Measurements from ENCODE around the gene SYTL1.
A peak's percentile ranks its signal among the peaks of the same experiment; 100 is the strongest.

Gene SYTL1

DNA sequence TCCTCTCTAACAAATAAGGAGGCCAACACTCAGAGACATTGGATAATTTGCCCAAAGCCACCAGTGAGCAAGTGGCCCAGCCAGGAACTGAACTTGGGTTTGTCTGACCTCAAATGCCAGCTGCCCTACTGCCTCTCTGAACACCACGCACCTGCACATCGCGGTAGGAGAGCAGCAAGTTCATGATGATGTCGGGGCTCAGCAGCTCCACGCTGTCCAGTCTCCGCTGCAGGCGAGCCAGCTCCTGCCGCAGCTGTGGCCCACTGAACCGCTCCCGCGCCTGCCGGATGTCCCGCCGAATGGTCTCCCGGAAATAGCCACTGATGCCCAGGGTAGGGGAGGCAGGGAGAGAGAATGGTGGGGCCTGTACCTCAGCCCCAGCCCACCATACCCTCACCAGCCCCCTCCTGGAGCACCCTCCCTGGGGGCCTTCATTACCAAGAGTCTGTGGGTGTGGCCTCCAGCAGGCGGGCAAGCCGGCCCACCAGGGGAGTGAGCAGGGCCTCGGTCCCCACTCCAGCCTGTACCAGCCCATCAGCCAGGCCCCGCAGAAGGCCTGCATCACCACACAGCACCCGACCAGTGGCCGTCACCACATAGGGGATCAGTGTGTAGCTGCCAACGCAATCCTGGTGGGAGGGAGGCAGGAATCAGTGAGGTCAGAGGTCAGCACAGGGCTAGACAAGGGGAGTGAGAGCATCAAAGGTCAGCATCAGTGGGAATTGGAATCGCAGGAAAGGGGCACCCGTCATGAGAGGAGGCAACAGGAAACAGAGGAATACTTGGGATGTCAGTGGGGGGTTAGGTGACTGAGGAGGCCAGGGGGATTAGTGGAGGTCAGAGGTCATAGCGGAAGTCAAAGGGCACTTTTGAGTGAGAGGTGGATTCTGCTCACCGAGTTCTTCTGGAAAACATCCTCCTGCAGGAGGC is 22.2 kb downstream of the SYTL1 start:
- no peak for DNase-seq (ENCODE audit: low read depth, low spot score)

DNA sequence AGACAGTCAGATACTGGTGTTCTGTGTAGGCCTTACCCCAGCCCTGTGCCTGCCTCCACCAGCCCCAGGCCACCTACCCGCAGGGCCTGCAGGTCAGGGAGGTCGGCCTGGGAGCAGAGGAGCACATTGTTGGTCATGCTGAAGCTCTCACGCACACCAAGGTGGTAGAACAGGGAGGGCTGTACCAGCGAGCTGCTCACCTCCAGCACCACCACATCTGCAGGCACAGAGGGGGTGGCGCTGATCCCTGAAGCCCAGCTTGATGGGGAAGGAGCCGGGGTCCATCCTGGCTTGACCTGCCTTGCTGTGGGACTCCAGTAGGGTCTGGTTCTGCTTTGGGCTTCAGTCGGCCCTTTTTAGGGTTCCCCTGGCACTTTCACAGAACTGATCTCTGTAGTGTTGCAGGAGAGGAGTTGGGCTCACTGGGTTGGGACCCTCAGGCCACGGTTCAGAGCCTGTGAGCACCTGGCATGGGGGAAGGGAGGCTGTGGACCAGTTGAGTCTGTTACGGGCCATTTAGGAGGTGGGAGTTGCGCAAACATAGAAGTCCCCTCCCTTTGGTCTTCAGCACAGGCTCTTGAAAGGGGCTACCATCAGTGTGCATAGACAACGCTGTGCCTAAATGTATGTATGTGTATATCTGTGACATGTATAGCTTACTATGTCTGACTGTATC is 23.0 kb downstream of the SYTL1 start:
- DNase-seq (ENCODE audit: low read depth, low spot score) = no peak

GRCh38 chr1:27365372-27366112 is 23.7 kb downstream of the SYTL1 start:
- DNase-seq (ENCODE audit: low read depth, low spot score) = peak; percentile 95

- DNase-seq (ENCODE audit: low read depth, low spot score) = peak; percentile 90
Measured at GRCh38 chr1:27366113-27366410, 24.2 kb downstream of the SYTL1 start.

DNA sequence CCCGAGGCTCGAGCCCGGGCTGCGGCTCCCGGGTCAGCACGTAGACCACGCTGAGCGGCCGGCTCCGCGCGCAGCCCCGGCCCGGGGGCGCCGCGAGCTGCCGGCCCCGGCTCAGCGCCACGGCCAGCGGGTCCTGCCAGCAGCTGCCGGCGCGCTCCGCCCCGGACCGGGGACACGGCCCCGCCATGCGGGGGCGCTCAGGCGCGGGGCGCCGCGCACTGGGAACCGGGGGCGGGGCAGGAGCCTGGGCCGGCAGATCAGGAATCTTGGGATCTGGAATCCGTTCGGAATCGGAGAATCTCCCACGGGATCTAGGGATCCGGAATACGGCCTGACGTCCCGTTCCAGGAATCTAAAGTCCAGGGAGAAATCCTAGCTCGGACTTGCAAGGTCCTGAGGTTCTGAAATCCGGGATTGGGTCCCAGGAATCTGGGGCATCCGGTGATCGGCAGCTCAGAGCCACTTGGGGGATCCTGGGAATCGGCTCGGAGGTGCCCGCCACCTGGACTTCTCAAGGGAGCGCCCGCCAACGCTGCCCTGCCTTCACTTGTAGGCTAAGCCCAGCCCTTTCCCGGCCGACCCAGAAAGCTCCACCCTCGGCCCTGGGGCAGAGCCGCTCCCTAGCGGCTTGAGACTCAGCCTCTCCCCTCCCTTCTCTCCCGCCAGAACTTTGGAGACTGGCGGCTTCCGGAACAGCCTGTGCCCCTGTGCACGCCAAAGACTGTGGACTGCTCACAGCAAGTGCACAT is 24.8 kb downstream of the SYTL1 start, which contains the start of gene MAP3K6:
Gene MAP3K6 (minus strand): TSS at position 551 of the 749 bp plus-strand sequence. CDS start 364 bp downstream, at position 187.
- DNase-seq (ENCODE audit: low read depth, low spot score) = peak; percentile 88

GRCh38 chr1:27367160-27367650 is 25.4 kb downstream of the SYTL1 start:
- DNase-seq (ENCODE audit: low read depth, low spot score) = no peak

- DNase-seq (ENCODE audit: low read depth, low spot score) = no peak
Measured at GRCh38 chr1:27368869-27369582, 27.2 kb downstream of the SYTL1 start.

- DNase-seq (ENCODE audit: low read depth, low spot score) = no peak
Measured at GRCh38 chr1:27372022-27372807, 30.4 kb downstream of the SYTL1 start.

DNA sequence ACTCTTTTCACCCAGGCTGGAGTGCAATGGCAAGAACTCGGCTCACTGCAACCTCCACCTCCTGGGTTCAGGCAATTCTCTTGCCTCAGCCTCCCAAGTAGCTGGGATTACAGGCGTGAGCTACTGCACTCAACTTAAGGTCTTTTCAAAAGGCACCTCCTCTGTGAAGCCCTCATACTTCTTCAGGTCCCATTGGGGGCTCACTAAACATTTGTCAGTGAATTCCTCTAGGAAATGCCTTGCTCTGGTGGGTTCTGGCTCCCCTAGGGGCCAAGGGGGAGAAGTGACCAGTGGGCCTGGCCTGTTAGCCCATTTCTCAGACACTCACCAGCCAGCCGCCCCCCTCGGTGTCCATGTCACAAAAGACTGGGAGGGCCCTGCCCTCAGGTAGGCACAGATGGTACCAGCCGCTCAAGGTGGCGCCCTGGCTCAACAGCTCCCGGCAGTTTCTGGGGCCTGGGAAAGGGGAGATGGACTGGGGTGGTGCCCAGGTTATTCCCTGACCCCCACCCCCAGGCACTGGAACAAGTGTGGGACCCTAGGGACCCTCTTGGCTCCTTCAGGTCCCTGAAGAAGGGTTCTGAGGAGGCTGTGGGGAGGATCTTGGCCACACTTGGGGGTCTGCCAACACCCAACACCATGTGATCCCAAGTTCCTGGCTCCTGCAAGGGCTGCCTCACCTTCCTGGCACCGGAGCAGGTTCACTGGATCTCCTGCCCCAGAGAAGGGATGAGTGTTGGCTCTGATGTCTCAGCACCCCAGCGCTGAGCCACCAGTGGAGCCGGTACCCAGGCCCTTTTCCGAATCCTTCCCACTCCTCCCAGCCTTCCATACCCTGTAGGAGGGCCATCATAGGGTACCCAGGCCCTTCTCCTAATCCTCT is 31.2 kb downstream of the SYTL1 start:
- no peak for DNase-seq (ENCODE audit: low read depth, low spot score)

GRCh38 chr1:27374362-27375086 is 32.7 kb downstream of the SYTL1 start, which contains the start of gene FCN3:
Gene FCN3 (minus strand): TSS chr1:27374824. CDS start chr1:27374818, 6 bp downstream.
- no peak for DNase-seq (ENCODE audit: low read depth, low spot score)

- DNase-seq (ENCODE audit: low read depth, low spot score) = no peak
Measured at GRCh38 chr1:27377760-27378495, 36.1 kb downstream of the SYTL1 start.

- no peak for DNase-seq (ENCODE audit: low read depth, low spot score)
Measured at GRCh38 chr1:27379564-27380122, 37.8 kb downstream of the SYTL1 start.

DNA sequence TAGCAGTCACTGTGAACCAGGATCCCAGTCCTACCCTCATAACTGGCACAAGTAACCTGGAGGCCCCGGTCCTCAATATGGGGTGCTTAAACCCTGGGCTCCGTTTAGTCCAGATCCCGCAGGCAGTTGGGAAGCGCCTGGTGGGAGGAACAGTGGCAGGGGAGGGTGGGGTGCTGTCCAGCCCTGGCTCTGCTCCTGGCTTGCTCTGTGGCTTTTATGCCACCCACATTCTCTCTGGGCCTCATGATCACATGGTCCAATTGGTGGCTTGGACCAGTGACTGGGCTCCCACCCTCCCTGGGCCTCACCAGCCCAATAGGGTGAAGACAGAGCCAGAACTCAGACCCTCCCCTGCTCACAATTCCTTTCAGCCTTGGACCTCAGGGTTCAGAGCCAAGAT is 38.4 kb downstream of the SYTL1 start:
- DNase-seq (ENCODE audit: low read depth, low spot score) = no peak

DNA sequence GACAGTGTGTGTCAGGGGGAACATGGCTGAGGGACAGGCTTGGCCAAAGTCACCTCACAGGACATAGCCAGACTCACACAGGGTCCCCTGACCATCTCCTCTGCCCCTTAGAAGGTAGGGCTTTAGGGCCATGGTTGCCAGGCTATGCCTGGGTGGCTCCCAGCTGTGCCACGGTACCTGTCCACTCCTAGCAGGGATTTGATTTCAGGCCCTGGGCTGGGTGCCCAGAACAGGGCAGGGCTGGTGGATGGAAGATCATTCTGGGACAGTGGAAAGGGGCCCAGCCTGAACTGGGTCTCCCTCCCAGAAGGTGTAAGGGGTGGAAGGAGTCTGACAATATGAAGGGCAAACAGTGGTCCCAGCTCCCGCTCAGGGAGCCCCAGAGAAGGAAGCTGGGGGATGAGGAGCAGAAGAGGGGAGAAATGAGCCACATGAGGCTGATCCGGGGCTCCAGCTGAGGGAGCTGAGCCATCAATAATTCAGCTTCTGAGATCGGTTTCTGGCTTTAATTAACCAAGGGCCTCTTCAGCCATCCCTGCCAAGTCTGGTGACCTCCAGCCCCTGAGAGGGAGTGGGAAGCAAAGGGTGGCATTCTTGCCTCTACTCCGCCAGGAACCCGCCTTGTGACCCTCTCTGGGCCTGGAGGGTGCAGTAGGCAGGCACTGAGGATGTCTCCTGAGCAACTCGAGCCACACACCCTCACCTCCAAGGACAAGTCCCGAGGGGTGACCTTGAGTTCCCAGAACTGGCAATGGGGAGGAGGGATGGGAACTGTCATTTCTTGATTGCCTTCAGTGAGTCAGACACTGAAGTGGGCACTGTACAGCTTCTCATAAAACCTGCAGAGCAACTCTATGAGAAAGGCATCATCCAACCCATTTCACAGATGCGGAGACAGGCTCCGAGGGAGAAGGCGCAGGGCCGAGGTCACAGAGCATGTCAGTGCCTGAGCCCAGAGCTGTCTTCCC is 39.2 kb downstream of the SYTL1 start:
- DNase-seq (ENCODE audit: low read depth, low spot score) = no peak

DNA sequence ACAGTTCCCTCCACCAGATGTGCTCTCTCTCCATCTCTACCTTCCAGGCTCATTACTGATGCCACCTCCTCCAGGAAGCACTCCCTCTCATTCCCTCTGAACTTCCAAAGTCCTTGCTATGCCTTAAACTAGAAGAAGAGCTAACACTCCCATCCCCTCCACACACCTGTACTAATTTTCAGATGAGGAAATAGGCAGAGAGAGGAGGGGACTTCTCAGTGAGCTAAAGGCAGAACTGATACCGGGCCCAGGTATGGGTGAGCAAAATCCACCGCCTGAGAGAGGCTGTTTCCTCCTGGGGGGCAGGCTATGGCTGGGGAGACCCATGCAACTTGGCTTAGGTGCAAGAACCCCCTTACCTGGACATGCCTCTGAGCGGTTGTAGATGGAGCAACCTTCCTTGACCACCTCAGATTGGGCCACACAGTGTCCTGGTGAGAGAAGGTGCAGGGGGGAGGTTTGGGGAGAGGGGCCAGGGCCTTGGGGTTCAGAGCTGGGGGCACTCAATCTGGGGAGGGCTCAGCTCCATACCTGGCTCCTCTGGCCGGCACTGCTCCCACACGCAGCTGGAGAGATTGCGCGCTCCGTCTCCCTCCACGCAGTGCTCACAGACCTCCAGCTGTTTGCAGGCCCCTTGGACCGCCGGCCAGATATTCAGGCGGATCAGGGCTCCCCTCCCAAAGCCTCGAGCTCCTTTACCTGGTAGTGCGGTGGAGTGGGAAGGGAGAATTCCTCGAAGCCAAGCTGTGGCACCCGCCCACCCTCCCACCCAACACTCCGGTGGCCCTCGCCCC is 40.3 kb downstream of the SYTL1 start:
- DNase-seq (ENCODE audit: low read depth, low spot score) = no peak

Measured in astrocyte of the hippocampus (primary cell).